Uterus (tissue), 4 donors: ENCODE data around the gene DYNLT2. TPM values are rescaled to one million over a fixed set of nuclear protein-coding genes. Genes with fewer than 3 reads are reported as not detected.

ENCODE experiments used
- DNase-seq, 2 donors: peaks; one replicate each; pipeline ENCODE4 v3.0.0-alpha.2; 2019 to 2020
- H3K27ac ChIP-seq, 2 donors: fragments of 200-600 bp; sonication (generic); 1 replicate in 1 of 2; 2 replicates in 1 of 2; pipeline ENCODE4 v1.5.1; 2016 to 2018
- H3K27me3 ChIP-seq, 2 donors: fragments of 200-600 bp; sonication (generic); one replicate each; pipeline ENCODE4 v1.5.1; 2018 to 2019; ENCODE audit warnings: control low read depth in 1 of 2
- H3K36me3 ChIP-seq, 2 donors: fragments of 200-600 bp; sonication (generic); one replicate each; pipeline ENCODE4 v1.5.1; 2019; ENCODE audit warnings: control low read depth in 1 of 2
- H3K4me1 ChIP-seq, 2 donors: fragments of 200-600 bp; sonication (generic); one replicate each; pipeline ENCODE4 v1.5.1; 2018 to 2019; ENCODE audit warnings: control low read depth in 1 of 2
- H3K4me3 ChIP-seq, 2 donors: fragments of 200-600 bp; sonication (generic); 1 replicate in 1 of 2; 2 replicates in 1 of 2; pipeline ENCODE4 v1.5.1; 2018 to 2019; ENCODE audit warnings: mild to moderate bottlenecking in 1 of 2
- H3K9me3 ChIP-seq, 2 donors: fragments of 200-600 bp; sonication (generic); one replicate each; pipeline ENCODE4 v1.5.1; 2019; ENCODE audit warnings: control low read depth in 1 of 2
- POLR2A ChIP-seq, 2 donors: fragments of 450-650 bp; IDR thresholded peaks; one replicate each; pipeline ENCODE4 v1.6.1; 2016; ENCODE audit warnings: antibody characterized with exemption in 2 of 2, mild to moderate bottlenecking in 1 of 2, moderate library complexity in 1 of 2
- intact Hi-C: fragments of 100-400 bp; cut with DNase I; formaldehyde crosslinking; loops from one replicate; pipeline ENCODE4 v1.15.1; 2023; ENCODE audit warnings: low total_unique reads
- total RNA-seq, 4 donors: library from RNA; depleted of rRNA in 3 of 4; stranded (reverse); fragments of >200 nt in 3 of 4; gene quantifications; one replicate each; pipeline versions ENCODE4 v1.1.0 to v1.2.4, GENCODE V29; 2014 to 2023
- TF ChIP-seq, protein P1 (sequence below), 4 experiments: fragments of 200-600 bp in 2 of 4; fragments of 450-650 bp in 2 of 4; sonication (generic) in 2 of 4; IDR thresholded peaks; one replicate each; pipeline ENCODE4 v1.5.1; 2016 to 2019; ENCODE audit warnings: antibody characterized with exemption in 4 of 4, mild to moderate bottlenecking in 2 of 4, moderate library complexity in 1 of 4
- donor health status: DM: yes; HTN: yes; CAD: no.

Gene DYNLT2
- total RNA-seq, 4 donors from 2014 or later = 0.26 to 3.0 (median 2.7) TPM; not detected in 1

DNA sequence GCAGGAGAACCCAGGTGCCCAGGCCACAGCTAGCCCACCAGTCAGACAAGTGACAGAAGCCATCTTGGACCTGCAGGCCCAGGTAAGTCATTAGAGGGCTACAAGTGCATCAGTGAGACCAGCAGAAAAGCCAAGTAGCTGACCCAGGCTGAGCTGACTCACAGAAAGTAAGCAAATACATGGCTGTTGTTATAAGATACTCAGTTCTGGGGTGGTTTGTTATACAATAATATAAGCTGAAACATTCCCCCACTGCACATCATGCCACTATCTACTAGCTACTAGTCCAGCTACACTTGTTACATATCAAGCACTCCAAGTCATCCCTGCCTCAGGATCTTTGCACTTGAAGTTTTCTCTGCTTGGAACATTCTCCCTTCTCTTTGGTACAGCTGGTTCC is 10.0 kb downstream of the DYNLT2 start:
- no peak overlapping the region for H3K4me3 ChIP-seq
- TF ChIP-seq, protein P1, sequence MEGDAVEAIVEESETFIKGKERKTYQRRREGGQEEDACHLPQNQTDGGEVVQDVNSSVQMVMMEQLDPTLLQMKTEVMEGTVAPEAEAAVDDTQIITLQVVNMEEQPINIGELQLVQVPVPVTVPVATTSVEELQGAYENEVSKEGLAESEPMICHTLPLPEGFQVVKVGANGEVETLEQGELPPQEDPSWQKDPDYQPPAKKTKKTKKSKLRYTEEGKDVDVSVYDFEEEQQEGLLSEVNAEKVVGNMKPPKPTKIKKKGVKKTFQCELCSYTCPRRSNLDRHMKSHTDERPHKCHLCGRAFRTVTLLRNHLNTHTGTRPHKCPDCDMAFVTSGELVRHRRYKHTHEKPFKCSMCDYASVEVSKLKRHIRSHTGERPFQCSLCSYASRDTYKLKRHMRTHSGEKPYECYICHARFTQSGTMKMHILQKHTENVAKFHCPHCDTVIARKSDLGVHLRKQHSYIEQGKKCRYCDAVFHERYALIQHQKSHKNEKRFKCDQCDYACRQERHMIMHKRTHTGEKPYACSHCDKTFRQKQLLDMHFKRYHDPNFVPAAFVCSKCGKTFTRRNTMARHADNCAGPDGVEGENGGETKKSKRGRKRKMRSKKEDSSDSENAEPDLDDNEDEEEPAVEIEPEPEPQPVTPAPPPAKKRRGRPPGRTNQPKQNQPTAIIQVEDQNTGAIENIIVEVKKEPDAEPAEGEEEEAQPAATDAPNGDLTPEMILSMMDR (IDR thresholded peaks at IDR 0.05) = no peak
- TF ChIP-seq POLR2A (IDR thresholded peaks at IDR 0.05) = no peak
- no peaks in the 10 kb centered on the region for H3K36me3 ChIP-seq
- no peak for DNase-seq
- no peaks in the 10 kb centered on the region for H3K27me3 ChIP-seq
- intact Hi-C loops = no loop called here
- H3K4me1 ChIP-seq = no peaks in the 10 kb centered on the region
- H3K27ac ChIP-seq = no peak overlapping the region
- H3K9me3 ChIP-seq = no peaks in the 10 kb centered on the region

DNA sequence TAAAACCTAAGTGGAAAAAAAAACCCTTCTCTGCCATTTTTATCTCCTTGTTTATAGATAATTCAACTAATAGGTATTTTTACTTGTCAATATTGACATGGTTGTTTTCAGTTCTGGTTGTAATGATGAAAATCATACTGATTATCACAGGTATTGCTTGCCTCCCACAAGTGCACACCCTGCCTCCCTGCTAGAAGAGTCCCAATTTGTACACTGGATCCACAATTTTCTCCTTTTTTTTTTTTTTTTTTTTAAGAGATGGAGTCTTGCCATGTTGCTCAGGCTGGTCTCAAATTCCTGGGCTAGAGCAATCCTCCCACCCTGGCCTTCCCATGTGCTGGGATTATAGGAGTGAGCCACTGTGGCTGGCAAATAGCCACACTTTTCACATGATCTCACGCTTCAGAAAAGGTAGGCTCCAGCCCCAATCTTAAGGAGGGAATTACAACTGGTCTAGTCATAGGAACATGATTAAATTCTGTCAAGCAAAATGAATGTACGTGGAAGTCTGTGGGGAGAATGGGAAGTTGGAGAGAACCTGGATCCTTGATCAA is 12.3 kb downstream of the DYNLT2 start:
- H3K4me1 ChIP-seq = no peaks in the 10 kb centered on the region
- intact Hi-C loops = no loop called here
- no peak for TF ChIP-seq POLR2A (IDR thresholded peaks at IDR 0.05)
- TF ChIP-seq, protein P1 (IDR thresholded peaks at IDR 0.05) = no peak
- no peaks in the 10 kb centered on the region for H3K27me3 ChIP-seq
- no peak overlapping the region for H3K27ac ChIP-seq
- no peaks in the 10 kb centered on the region for H3K9me3 ChIP-seq
- H3K36me3 ChIP-seq = no peaks in the 10 kb centered on the region
- no peak overlapping the region for H3K4me3 ChIP-seq
- DNase-seq = no peak

DNA sequence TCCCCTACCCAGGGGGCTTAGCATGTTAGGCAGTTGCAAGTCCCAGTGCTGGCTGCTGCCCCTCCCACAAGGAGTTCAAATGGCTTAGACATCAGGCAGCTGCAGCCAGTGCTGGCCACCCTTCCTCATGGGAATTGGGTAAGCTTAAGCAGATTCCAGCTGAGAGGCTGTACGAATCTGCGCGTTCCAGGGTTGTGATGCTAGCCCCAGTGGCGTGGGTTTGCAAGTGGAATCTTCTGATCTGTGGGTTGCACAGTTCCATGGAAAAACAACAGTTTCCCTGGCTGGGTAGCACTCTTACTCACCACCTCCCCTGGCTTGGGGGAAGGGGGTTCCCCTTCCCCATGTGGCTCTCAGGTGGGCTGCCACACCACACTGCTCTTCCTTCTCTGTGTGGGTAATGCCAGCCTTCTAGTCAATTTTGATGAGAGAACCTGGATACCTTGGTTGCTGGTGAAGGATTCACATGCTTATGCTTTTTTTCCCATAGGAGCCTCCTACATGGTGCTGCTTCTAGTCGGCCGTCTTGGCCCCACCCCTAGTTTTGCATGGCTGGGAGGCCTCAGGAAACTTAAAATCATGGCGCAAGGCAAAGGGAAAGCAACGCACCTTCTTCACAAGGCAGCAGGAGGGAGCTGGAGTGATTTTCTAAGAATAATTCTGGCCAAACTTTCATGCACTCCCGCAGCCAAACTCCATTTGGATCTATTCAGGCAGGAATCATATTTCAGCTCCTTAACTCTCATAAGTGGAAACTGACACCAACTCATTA is 13.0 kb downstream of the DYNLT2 start:
- TF ChIP-seq, protein P1 (IDR thresholded peaks at IDR 0.05) = no peak
- no peak for TF ChIP-seq POLR2A (IDR thresholded peaks at IDR 0.05)
- Histone ChIP-seq H3K27ac (no peak overlapping the region), H3K27me3 (no peaks in the 10 kb centered on the region), H3K9me3 (no peaks in the 10 kb centered on the region), H3K4me1 (no peaks in the 10 kb centered on the region), H3K36me3 (no peaks in the 10 kb centered on the region), H3K4me3 (no peak overlapping the region)
- intact Hi-C loops = no loop called here
- DNase-seq = no peak

DNA sequence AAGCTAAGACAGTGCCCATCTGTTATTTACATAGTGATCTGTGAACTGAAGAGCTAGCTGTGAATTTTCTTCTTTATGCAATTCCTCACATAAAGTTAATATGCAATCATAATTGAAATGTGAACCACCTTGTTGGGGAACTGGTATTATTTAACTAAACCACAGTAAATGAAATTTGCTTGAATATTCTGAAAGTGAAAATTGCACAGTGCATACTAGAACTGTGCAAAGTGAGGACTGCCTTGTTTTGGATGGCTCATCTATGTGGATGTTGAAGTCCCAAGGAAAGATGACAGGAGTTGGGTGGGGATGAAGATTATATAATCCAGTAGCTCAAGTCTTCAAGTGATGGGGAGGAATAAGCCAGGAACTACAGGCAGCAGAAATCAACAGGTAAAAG is 21.4 kb downstream of the DYNLT2 start:
- no peak for DNase-seq
- no peak overlapping the region for H3K27ac ChIP-seq
- H3K36me3 ChIP-seq = no peaks in the 10 kb centered on the region
- no peaks in the 10 kb centered on the region for H3K27me3 ChIP-seq
- intact Hi-C loops = no loop called here
- H3K4me3 ChIP-seq = no peak overlapping the region
- TF ChIP-seq, protein P1 (IDR thresholded peaks at IDR 0.05) = no peak
- no peak for TF ChIP-seq POLR2A (IDR thresholded peaks at IDR 0.05)
- no peaks in the 10 kb centered on the region for H3K4me1 ChIP-seq
- H3K9me3 ChIP-seq = no peaks in the 10 kb centered on the region

DNA sequence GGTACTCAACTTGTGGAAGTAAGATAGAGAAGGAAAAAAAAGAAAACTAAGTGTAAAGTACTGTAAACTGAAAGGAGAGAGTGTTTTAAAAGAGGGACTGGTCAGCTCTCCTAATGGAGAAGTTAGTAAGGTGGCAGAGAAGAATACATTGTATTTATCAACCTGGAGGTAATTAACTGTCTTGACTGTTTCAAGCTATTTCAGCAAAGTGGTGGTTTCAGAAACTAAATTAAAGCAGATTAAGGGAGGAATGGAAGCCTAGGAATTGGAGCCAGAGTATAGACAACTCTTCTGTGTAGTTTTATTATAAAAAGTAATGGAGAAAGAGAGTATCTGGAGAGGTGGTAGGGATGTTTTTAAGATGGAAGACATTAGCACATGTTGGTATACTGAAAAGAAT is 24.4 kb downstream of the DYNLT2 start:
- no peak for TF ChIP-seq POLR2A (IDR thresholded peaks at IDR 0.05)
- TF ChIP-seq, protein P1 (IDR thresholded peaks at IDR 0.05) = no peak
- H3K27me3 ChIP-seq = no peaks in the 10 kb centered on the region
- H3K4me1 ChIP-seq = no peaks in the 10 kb centered on the region
- H3K9me3 ChIP-seq = no peaks in the 10 kb centered on the region
- no peak overlapping the region for H3K27ac ChIP-seq
- no peak for DNase-seq
- intact Hi-C loops = no loop called here
- no peak overlapping the region for H3K4me3 ChIP-seq
- no peaks in the 10 kb centered on the region for H3K36me3 ChIP-seq
